HL-60 (cell line): ENCODE data around the gene TIMM44.

Source experiments
- DNase-seq, 2 experiments: peaks; one replicate each; pipeline ENCODE4 v3.0.0-alpha.2; 2010 to 2020; ENCODE audit warnings: low read depth in 1 of 2, low spot score in 1 of 2
- H3K27ac ChIP-seq: fragments of 250-450 bp; sonication (Bioruptor Pico); replicated peaks from 2 replicates; pipeline ENCODE4 v1.5.1; 2020; ENCODE audit warnings: mild to moderate bottlenecking, moderate library complexity
- H3K27me3 ChIP-seq: fragments of 250-450 bp; sonication (Bioruptor Pico); 2 replicates; pipeline ENCODE4 v1.5.1; 2021; ENCODE audit warnings: mild to moderate bottlenecking, moderate library complexity; ENCODE audit not compliant: insufficient read depth, poor library complexity, severe bottlenecking
- H3K4me3 ChIP-seq: replicated peaks from 2 replicates; pipeline ENCODE4 v1.5.1; 2011; ENCODE audit warnings: mild to moderate bottlenecking, control low read depth, low read length; ENCODE audit not compliant: insufficient read depth
- CTCF ChIP-seq: IDR thresholded peaks from one replicate; pipeline ENCODE4 v1.5.1; 2011; ENCODE audit warnings: low read length, control low read depth, inconsistent platforms; ENCODE audit not compliant: insufficient read depth
- GABPA ChIP-seq: IDR thresholded peaks from 2 replicates; pipeline ENCODE4 v1.6.1; 2012; ENCODE audit warnings: low read depth
- POLR2AphosphoS5 ChIP-seq: IDR thresholded peaks from 2 replicates; pipeline ENCODE4 v1.6.1; 2012; ENCODE audit warnings: low read depth
- REST ChIP-seq: IDR thresholded peaks from 2 replicates; pipeline ENCODE4 v1.6.1; 2012; ENCODE audit warnings: low read depth; ENCODE audit not compliant: insufficient replicate concordance
- SPI1 ChIP-seq: IDR thresholded peaks from 2 replicates; pipeline ENCODE4 v1.6.1; 2012; ENCODE audit warnings: low read depth, mild to moderate bottlenecking, borderline replicate concordance

Gene TIMM44

GRCh38 chr19:7933411-7933810 lies 10.1 kb downstream of the TIMM44 start:
- DNase-seq, result no peak

GRCh38 chr19:7932930-7933300 lies 10.6 kb downstream of the TIMM44 start:
- Histone ChIP-seq H3K27me3 (no peaks in the 10 kb centered on the region), H3K27ac (no peak overlapping the region), H3K4me3 (no peak overlapping the region)
- no peak for DNase-seq
- TF ChIP-seq CTCF, result no peak
- TF ChIP-seq SPI1, result no peak
- no peak for TF ChIP-seq POLR2AphosphoS5
- no peak for TF ChIP-seq REST
- TF ChIP-seq GABPA, result no peak

More at GRCh38 chr19:7933411-7933810, 10.1 kb downstream of the TIMM44 start:
- Histone ChIP-seq H3K27me3 (no peaks in the 10 kb centered on the region), H3K4me3 (no peak overlapping the region), H3K27ac (no peak overlapping the region)
- TF ChIP-seq SPI1, result no peak
- TF ChIP-seq REST, result no peak
- no peak for TF ChIP-seq GABPA
- no peak for TF ChIP-seq CTCF
- 0 out of 2 replicates have a peak, but pooled peaks have one; percentile 24 for TF ChIP-seq POLR2AphosphoS5

- Histone ChIP-seq H3K27ac (no peak overlapping the region), H3K4me3 (no peak overlapping the region), H3K27me3 (no peaks in the 10 kb centered on the region)
- no peak for TF ChIP-seq GABPA
- no peak for TF ChIP-seq SPI1
- no peak for DNase-seq
These were observed 11.1 kb downstream of the TIMM44 start for GRCh38 chr19:7932276-7932929.

GRCh38 chr19:7931221-7932061 lies 12.0 kb downstream of the TIMM44 start:
- Histone ChIP-seq H3K4me3 (no peak overlapping the region), H3K27me3 (no peaks in the 10 kb centered on the region), H3K27ac (no peak overlapping the region)
- TF ChIP-seq REST (no peak), CTCF (no peak), GABPA (no peak), SPI1 (no peak), POLR2AphosphoS5 (no peak)
- no peak for DNase-seq
